ENCODE measurements around the gene MBD2.

Gene MBD2

GRCh38 chr18:54173250-54173649 lies 51.2 kb downstream of the MBD2 start:
- no peak for TF ChIP-seq CTCF (IDR thresholded peaks at IDR 0.05; ENCODE audit: borderline replicate concordance, control extremely low read depth, extremely low read depth, insufficient read depth, missing control alignments)
- in situ Hi-C loops (cut with MboI; ENCODE audit: low sequenced_read_pairs, unreplicated experiment) = no loop called here
- no peak for DNase-seq (ENCODE audit: low spot score)

GRCh38 chr18:54169431-54170403 lies 54.8 kb downstream of the MBD2 start:
- no peak for TF ChIP-seq CTCF (IDR thresholded peaks at IDR 0.05; ENCODE audit: borderline replicate concordance, control extremely low read depth, extremely low read depth, insufficient read depth, missing control alignments)
- DNase-seq (ENCODE audit: low spot score) = no peak
- in situ Hi-C loops (cut with MboI; ENCODE audit: low sequenced_read_pairs, unreplicated experiment) = no loop called here

GRCh38 chr18:54165450-54165849 lies 59.0 kb downstream of the MBD2 start:
- in situ Hi-C loops (cut with MboI; ENCODE audit: low sequenced_read_pairs, unreplicated experiment) = no loop called here
- DNase-seq (ENCODE audit: low spot score) = no peak
- TF ChIP-seq CTCF (IDR thresholded peaks at IDR 0.05; ENCODE audit: borderline replicate concordance, control extremely low read depth, extremely low read depth, insufficient read depth, missing control alignments) = no peak

GRCh38 chr18:54163453-54163852 lies 61.0 kb downstream of the MBD2 start:
- in situ Hi-C loops (cut with MboI; ENCODE audit: low sequenced_read_pairs, unreplicated experiment) = no loop called here
- DNase-seq (ENCODE audit: low spot score) = no peak
- TF ChIP-seq CTCF (IDR thresholded peaks at IDR 0.05; ENCODE audit: borderline replicate concordance, control extremely low read depth, extremely low read depth, insufficient read depth, missing control alignments) = no peak

- in situ Hi-C loops (cut with MboI; ENCODE audit: low sequenced_read_pairs, unreplicated experiment) = no loop called here
- TF ChIP-seq CTCF (IDR thresholded peaks at IDR 0.05; ENCODE audit: borderline replicate concordance, control extremely low read depth, extremely low read depth, insufficient read depth, missing control alignments) = no peak
- no peak for DNase-seq (ENCODE audit: low spot score)
Measured at GRCh38 chr18:54162431-54162830, 62.0 kb downstream of the MBD2 start.

- in situ Hi-C loops (cut with MboI; ENCODE audit: low sequenced_read_pairs, unreplicated experiment) = no loop called here
- DNase-seq (ENCODE audit: low spot score) = no peak
- no peak for TF ChIP-seq CTCF (IDR thresholded peaks at IDR 0.05; ENCODE audit: borderline replicate concordance, control extremely low read depth, extremely low read depth, insufficient read depth, missing control alignments)
Measured at GRCh38 chr18:54161267-54161666, 63.2 kb downstream of the MBD2 start.
